PC-3 (cell line): Measurements from ENCODE around the gene NTNG1. TPM values are rescaled to one million over a fixed set of nuclear protein-coding genes. Genes with fewer than 3 reads are reported as not detected.

Experiments
- ATAC-seq: fragments of 200-7000 bp; cut with Tn5 transposase; 2 replicates; pipeline ENCODE4 v1.9.1; 2020; ENCODE audit warnings: mild to moderate bottlenecking, moderate library complexity
- BruUV-seq: library from RNA; stranded (reverse); fragments of 400-500 nt; replicated peaks from 2 replicates; lab custom pipeline; 2021; lab: Mats Ljungman, UMichigan
- CTCF ChIA-PET: fragments of 300-600 bp; sonication (Branson Sonifier 250); formaldehyde crosslinking; loops from one replicate; lab custom pipeline; 2022; ENCODE audit warnings: antibody characterized with exemption; lab: Charles Lee
- POLR2A ChIA-PET: fragments of 300-600 bp; sonication (Branson Sonifier 250); formaldehyde crosslinking; loops from one replicate; lab custom pipeline; 2022; ENCODE audit warnings: antibody characterized with exemption; ENCODE audit not compliant: unreplicated experiment; lab: Charles Lee
- DNase-seq: peaks from one replicate; pipeline ENCODE4 v3.0.0-alpha.2; 2015
- H2AFZ ChIP-seq: fragments of 300-600 bp; sonication (generic); 2 replicates; pipeline ENCODE4 v1.6.0; 2016; ENCODE audit warnings: antibody characterized with exemption, low read length
- H3F3A ChIP-seq: fragments of 300-600 bp; sonication (generic); one replicate; pipeline ENCODE4 v1.6.0; 2017; ENCODE audit warnings: antibody characterized with exemption, low read length, control low read depth, mild to moderate bottlenecking; ENCODE audit not compliant: unreplicated experiment
- H3K27ac ChIP-seq: fragments of 300-600 bp; sonication (generic); 2 replicates; pipeline ENCODE4 v1.5.1; 2016; ENCODE audit warnings: mild to moderate bottlenecking, low read length
- H3K27me3 ChIP-seq: fragments of 300-600 bp; sonication (generic); 2 replicates; pipeline ENCODE4 v1.6.1; 2016; ENCODE audit warnings: low read length, mixed read lengths
- H3K36me3 ChIP-seq: fragments of 300-600 bp; sonication (generic); 2 replicates; pipeline ENCODE4 v1.6.1; 2016; ENCODE audit warnings: low read depth, mixed run types, low read length, mixed read lengths
- H3K4me1 ChIP-seq: fragments of 300-600 bp; sonication (generic); 2 replicates; pipeline ENCODE4 v1.5.1; 2016; ENCODE audit warnings: low read length; ENCODE audit not compliant: insufficient read depth
- H3K4me2 ChIP-seq: fragments of 300-600 bp; sonication (generic); 2 replicates; pipeline ENCODE4 v1.6.0; 2016; ENCODE audit warnings: low read length
- H3K4me3 ChIP-seq: fragments of 300-600 bp; sonication (generic); 2 replicates; pipeline ENCODE4 v1.5.1; 2016; ENCODE audit warnings: mild to moderate bottlenecking, low read length, mixed read lengths
- H3K79me2 ChIP-seq: fragments of 300-600 bp; sonication (generic); 2 replicates; pipeline ENCODE4 v1.6.1; 2017; ENCODE audit warnings: low read length, mixed read lengths
- H3K9ac ChIP-seq: fragments of 300-600 bp; sonication (generic); 2 replicates; pipeline ENCODE4 v1.6.0; 2016; ENCODE audit warnings: mild to moderate bottlenecking, low read length
- H3K9me2 ChIP-seq: fragments of 300-600 bp; sonication (generic); replicated peaks from 2 replicates; pipeline ENCODE4 v1.6.1; 2016; ENCODE audit warnings: mixed run types, low read length, mixed read lengths
- H3K9me3 ChIP-seq: fragments of 300-600 bp; sonication (generic); 2 replicates; pipeline ENCODE4 v1.6.1; 2016; ENCODE audit warnings: low read length, mixed read lengths
- H4K20me1 ChIP-seq: fragments of 300-600 bp; sonication (generic); 2 replicates; pipeline ENCODE4 v1.6.1; 2016; ENCODE audit warnings: low read length, mixed read lengths
- EZH2 ChIP-seq: fragments of 300-600 bp; sonication (generic); IDR thresholded peaks from one replicate; pipeline ENCODE4 v1.6.1; 2017; ENCODE audit warnings: antibody characterized with exemption, mild to moderate bottlenecking, low read length; ENCODE audit not compliant: unreplicated experiment
- EZH2phosphoT487 ChIP-seq: fragments of 300-600 bp; sonication (generic); IDR thresholded peaks from 2 replicates; pipeline ENCODE4 v1.6.1; 2018; ENCODE audit warnings: mild to moderate bottlenecking, antibody characterized with exemption, low read length, borderline replicate concordance
- intact Hi-C: fragments of 100-400 bp; cut with micrococcal nuclease; formaldehyde crosslinking; loops from 2 replicates; pipeline ENCODE4 v1.9.0; 2023
- total RNA-seq: library from RNA; depleted of rRNA; stranded (reverse); fragments of >200 nt; gene quantifications from 2 replicates; pipeline ENCODE4 v1.2.3, GENCODE V29; 2014
- TF ChIP-seq, protein P1 (sequence below): fragments of 300-600 bp; sonication (generic); conservative IDR thresholded peaks from 2 replicates; pipeline ENCODE4 v1.5.1; 2017; ENCODE audit warnings: antibody characterized with exemption, low read depth, mild to moderate bottlenecking, low read length

The NTNG1 gene
- total RNA-seq, 1 experiment from 2014 or later, result 6.7 TPM

GRCh38 chr1:107323784-107324183 lies 182.9 kb downstream of the NTNG1 start:
- no peaks in the 10 kb centered on the region for H4K20me1 ChIP-seq
- DNase-seq (no peak), ATAC-seq (no peak)
- no peaks in the 10 kb centered on the region for H3K4me1 ChIP-seq
- no peak overlapping the region for H2AFZ ChIP-seq
- no peak overlapping the region for H3K4me2 ChIP-seq
- no peak overlapping the region for H3K27ac ChIP-seq
- H3K36me3 ChIP-seq, result no peaks in the 10 kb centered on the region
- H3K9me3 ChIP-seq, result no peaks in the 10 kb centered on the region
- intact Hi-C loops, result no loop called here
- H3K27me3 ChIP-seq, result no peaks in the 10 kb centered on the region
- BruUV-seq, result no TSS peak
- H3K9me2 ChIP-seq, result no peaks in the 10 kb centered on the region
- ChIA-PET POLR2A (no interaction called here), CTCF (no interaction called here)
- no peak overlapping the region for H3K4me3 ChIP-seq
- TF ChIP-seq EZH2 (no peak), EZH2phosphoT487 (no peak)
- TF ChIP-seq, protein P1, sequence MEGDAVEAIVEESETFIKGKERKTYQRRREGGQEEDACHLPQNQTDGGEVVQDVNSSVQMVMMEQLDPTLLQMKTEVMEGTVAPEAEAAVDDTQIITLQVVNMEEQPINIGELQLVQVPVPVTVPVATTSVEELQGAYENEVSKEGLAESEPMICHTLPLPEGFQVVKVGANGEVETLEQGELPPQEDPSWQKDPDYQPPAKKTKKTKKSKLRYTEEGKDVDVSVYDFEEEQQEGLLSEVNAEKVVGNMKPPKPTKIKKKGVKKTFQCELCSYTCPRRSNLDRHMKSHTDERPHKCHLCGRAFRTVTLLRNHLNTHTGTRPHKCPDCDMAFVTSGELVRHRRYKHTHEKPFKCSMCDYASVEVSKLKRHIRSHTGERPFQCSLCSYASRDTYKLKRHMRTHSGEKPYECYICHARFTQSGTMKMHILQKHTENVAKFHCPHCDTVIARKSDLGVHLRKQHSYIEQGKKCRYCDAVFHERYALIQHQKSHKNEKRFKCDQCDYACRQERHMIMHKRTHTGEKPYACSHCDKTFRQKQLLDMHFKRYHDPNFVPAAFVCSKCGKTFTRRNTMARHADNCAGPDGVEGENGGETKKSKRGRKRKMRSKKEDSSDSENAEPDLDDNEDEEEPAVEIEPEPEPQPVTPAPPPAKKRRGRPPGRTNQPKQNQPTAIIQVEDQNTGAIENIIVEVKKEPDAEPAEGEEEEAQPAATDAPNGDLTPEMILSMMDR, result no peak
- H3K79me2 ChIP-seq, result no peaks in the 10 kb centered on the region
- no peaks in the 10 kb centered on the region for H3F3A ChIP-seq
- H3K9ac ChIP-seq, result no peak overlapping the region

DNA sequence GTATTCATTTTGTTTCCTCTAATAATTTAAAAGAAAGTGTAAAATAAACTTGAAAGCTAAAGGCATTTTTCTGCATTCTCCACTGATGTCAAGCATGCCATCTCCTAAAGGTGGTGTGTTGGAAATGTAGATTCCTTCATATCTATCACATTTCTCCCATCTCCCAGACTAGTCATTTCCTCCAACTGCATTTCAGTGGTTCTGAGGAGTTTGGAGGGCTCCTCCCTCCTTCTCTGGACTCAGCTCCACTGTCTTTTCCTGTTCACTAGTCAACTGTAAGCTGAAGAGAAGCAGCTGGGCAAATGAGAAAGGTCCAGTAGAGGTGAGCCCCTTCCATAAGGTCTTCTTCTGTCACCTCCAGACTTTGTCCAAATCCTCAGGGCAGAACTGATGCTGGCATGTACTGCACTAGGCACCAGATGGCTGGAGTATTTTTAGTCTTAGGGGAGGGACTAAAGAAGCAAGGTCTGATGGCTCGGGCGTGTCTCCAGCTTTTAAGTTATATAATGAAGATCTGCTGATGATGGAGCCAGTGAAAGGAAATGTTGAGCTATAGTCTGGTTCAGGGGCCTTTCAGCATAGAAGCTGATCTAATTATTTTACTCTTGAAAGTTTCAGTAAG lies 186.1 kb downstream of the NTNG1 start:
- Histone ChIP-seq H3K36me3 (no peaks in the 10 kb centered on the region), H3K27me3 (no peaks in the 10 kb centered on the region), H3K9me3 (no peaks in the 10 kb centered on the region), H4K20me1 (no peaks in the 10 kb centered on the region), H3K9me2 (no peaks in the 10 kb centered on the region), H3F3A (no peaks in the 10 kb centered on the region), H3K9ac (no peak overlapping the region), H3K79me2 (no peaks in the 10 kb centered on the region), H3K4me3 (no peak overlapping the region), H3K27ac (no peak overlapping the region), H3K4me1 (no peaks in the 10 kb centered on the region), H3K4me2 (no peak overlapping the region), H2AFZ (no peak overlapping the region)
- TF ChIP-seq EZH2phosphoT487 (no peak), EZH2 (no peak)
- TF ChIP-seq, protein P1, result no peak
- ChIA-PET CTCF (no interaction called here), POLR2A (no interaction called here)
- no TSS peak for BruUV-seq
- ATAC-seq (no peak), DNase-seq (no peak)
- intact Hi-C loops, result no loop called here

DNA sequence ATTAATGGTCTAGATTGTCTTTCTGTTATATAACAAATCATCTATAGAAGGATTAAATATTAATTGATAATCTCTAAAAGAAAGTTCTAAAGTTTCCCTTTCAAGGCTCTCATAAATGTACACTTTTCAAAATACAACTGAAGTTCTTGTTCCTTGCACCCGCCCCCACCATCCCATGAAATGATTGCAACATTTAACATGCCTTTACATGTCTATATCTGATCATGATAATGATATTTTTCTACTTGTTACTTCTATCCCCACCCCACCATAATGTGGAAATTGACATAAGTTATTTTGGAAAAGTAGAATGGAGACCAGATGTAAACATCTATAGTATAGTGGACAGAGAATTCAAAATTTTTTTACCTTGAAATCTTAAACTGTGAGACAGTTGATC lies 186.6 kb downstream of the NTNG1 start:
- Histone ChIP-seq H3F3A (no peaks in the 10 kb centered on the region), H3K9me3 (no peaks in the 10 kb centered on the region), H3K9ac (no peak overlapping the region), H3K27me3 (no peaks in the 10 kb centered on the region), H3K9me2 (no peaks in the 10 kb centered on the region), H3K4me1 (no peaks in the 10 kb centered on the region), H3K4me3 (no peak overlapping the region), H3K4me2 (no peak overlapping the region), H3K79me2 (no peaks in the 10 kb centered on the region), H4K20me1 (no peaks in the 10 kb centered on the region), H2AFZ (no peak overlapping the region), H3K27ac (no peak overlapping the region), H3K36me3 (no peaks in the 10 kb centered on the region)
- intact Hi-C loops, result no loop called here
- no peak for ATAC-seq
- DNase-seq, result no peak
- no TSS peak for BruUV-seq
- TF ChIP-seq, protein P1, result no peak
- CTCF ChIA-PET, result no interaction called here
- POLR2A ChIA-PET, result no interaction called here
